GM23248 (cell line): ENCODE data around the gene OGN.

Source experiments
- EZH2 ChIP-seq: fragments of 200-600 bp; sonication (generic); IDR thresholded peaks from 2 replicates; pipeline ENCODE4 v1.6.1; 2018; ENCODE audit warnings: antibody characterized with exemption, mild to moderate bottlenecking; ENCODE audit not compliant: insufficient read depth, poor library complexity, severe bottlenecking
- EZH2phosphoT487 ChIP-seq: fragments of 200-600 bp; sonication (generic); IDR thresholded peaks from 2 replicates; pipeline ENCODE4 v1.6.1; 2018; ENCODE audit warnings: antibody characterized with exemption, moderate library complexity, mild to moderate bottlenecking, low read depth; ENCODE audit not compliant: insufficient read depth

GRCh38 chr9:92402360-92402759 is 2.0 kb downstream of the OGN start:
- no peak for TF ChIP-seq EZH2
- no peak for TF ChIP-seq EZH2phosphoT487
